Right atrium auricular region (tissue), 2 donors: ENCODE results near the gene KHK. TPM values are rescaled to one million over a fixed set of nuclear protein-coding genes. Genes with fewer than 3 reads are reported as not detected.

Experiments used
- DNase-seq: peaks from one replicate; pipeline ENCODE4 v3.0.0-alpha.2; 2019; ENCODE audit warnings: low spot score
- H3K27ac ChIP-seq, 2 donors: fragments of 200-600 bp; sonication (generic); 1 replicate in 1 of 2; 2 replicates in 1 of 2; pipeline ENCODE4 v1.5.1; 2016 to 2019
- H3K27me3 ChIP-seq, 2 donors: fragments of 200-600 bp; sonication (generic); one replicate each; pipeline versions ENCODE4 v1.5.1 to v1.6.0; 2017 to 2019
- H3K36me3 ChIP-seq: fragments of 200-600 bp; sonication (generic); one replicate; pipeline ENCODE4 v1.5.1; 2016
- H3K4me1 ChIP-seq, 2 donors: fragments of 200-600 bp; sonication (generic); one replicate each; pipeline versions ENCODE4 v1.5.1 to v1.6.0; 2017 to 2019
- H3K4me3 ChIP-seq, 2 donors: fragments of 200-600 bp; sonication (generic); 1 replicate in 1 of 2; 2 replicates in 1 of 2; pipeline ENCODE4 v1.5.1; 2017 to 2019; ENCODE audit warnings: mild to moderate bottlenecking in 1 of 2, moderate library complexity in 1 of 2
- H3K9me3 ChIP-seq, 2 donors: fragments of 200-600 bp; sonication (generic); one replicate each; pipeline ENCODE4 v1.5.1; 2019
- CTCF ChIP-seq, 2 donors: fragments of 200-600 bp; sonication (generic); IDR thresholded peaks; one replicate each; pipeline ENCODE4 v1.5.1; 2019; ENCODE audit warnings: antibody characterized with exemption in 2 of 2
- total RNA-seq, 2 donors: library from RNA; depleted of rRNA; stranded (reverse); fragments of >200 nt; gene quantifications; one replicate each; pipeline ENCODE4 v1.1.0, GENCODE V29; 2016

KHK gene
- total RNA-seq, 2 donors from 2014 or later, result 0.82 to 1.7 TPM

- peak overlapping the region; percentile 69 to 86 for H3K27ac ChIP-seq
- H3K4me3 ChIP-seq, result no peak overlapping the region
- no peaks in the 10 kb centered on the region for H3K27me3 ChIP-seq
- no peaks in the 10 kb centered on the region for H3K36me3 ChIP-seq
- H3K4me1 ChIP-seq, result peaks cover 0 to 56% of the 10 kb centered on the region in 2 donors
- DNase-seq, result no peak
- no peak for TF ChIP-seq CTCF (IDR thresholded peaks at IDR 0.05)
- H3K9me3 ChIP-seq, result no peaks in the 10 kb centered on the region
Observed at GRCh38 chr2:27081984-27082772, 4.4 kb upstream of the KHK start.

- Histone ChIP-seq H3K36me3 (no peaks in the 10 kb centered on the region), H3K27ac (no peak overlapping the region), H3K4me3 (no peak overlapping the region), H3K27me3 (no peaks in the 10 kb centered on the region), H3K4me1 (peaks cover 0 to 60% of the 10 kb centered on the region in 2 donors), H3K9me3 (no peaks in the 10 kb centered on the region)
- no peak for DNase-seq
- TF ChIP-seq CTCF (IDR thresholded peaks at IDR 0.05), result no peak
Observed at GRCh38 chr2:27082773-27083409, 3.7 kb upstream of the KHK start.

- peaks cover 0 to 60% of the 10 kb centered on the region in 2 donors for H3K4me1 ChIP-seq
- no peak for TF ChIP-seq CTCF (IDR thresholded peaks at IDR 0.05)
- no peak for DNase-seq
- H3K27me3 ChIP-seq, result no peaks in the 10 kb centered on the region
- no peak overlapping the region for H3K27ac ChIP-seq
- H3K9me3 ChIP-seq, result no peaks in the 10 kb centered on the region
- no peaks in the 10 kb centered on the region for H3K36me3 ChIP-seq
- H3K4me3 ChIP-seq, result no peak overlapping the region
Observed at GRCh38 chr2:27083410-27084296, 2.9 kb upstream of the KHK start.

GRCh38 chr2:27084297-27085061 is 2.1 kb upstream of the KHK start:
- Histone ChIP-seq H3K27me3 (no peaks in the 10 kb centered on the region), H3K4me3 (no peak overlapping the region), H3K9me3 (no peaks in the 10 kb centered on the region), H3K4me1 (peaks cover 0 to 54% of the 10 kb centered on the region in 2 donors), H3K36me3 (no peaks in the 10 kb centered on the region), H3K27ac (no peak overlapping the region)
- DNase-seq, result no peak
- TF ChIP-seq CTCF (IDR thresholded peaks at IDR 0.05), result no peak

- TF ChIP-seq CTCF (IDR thresholded peaks at IDR 0.05), result no peak
- Histone ChIP-seq H3K27me3 (no peaks in the 10 kb centered on the region), H3K4me3 (peak overlapping the region; percentile 54 to 74), H3K9me3 (no peaks in the 10 kb centered on the region), H3K4me1 (peaks cover 0 to 48% of the 10 kb centered on the region in 2 donors), H3K36me3 (no peaks in the 10 kb centered on the region), H3K27ac (peak overlapping the region; percentile 93 to 98)
- no peak for DNase-seq
Observed at GRCh38 chr2:27085062-27085672, 1.4 kb upstream of the KHK start.
